ENCODE data around the gene PXYLP1. TPM values are rescaled to one million over a fixed set of nuclear protein-coding genes. Genes with fewer than 3 reads are reported as not detected.

Gene PXYLP1
- total RNA-seq, 1 donor from 2014 or later: 36.3 TPM

- no peaks in the 10 kb centered on the region for H3K27me3 ChIP-seq
- H3K4me3 ChIP-seq: no peak overlapping the region
- H3K79me2 ChIP-seq (ENCODE audit: low read depth): no peaks in the 10 kb centered on the region
- H3K4me1 ChIP-seq: no peaks in the 10 kb centered on the region
- no peaks in the 10 kb centered on the region for H3K36me3 ChIP-seq
- H3K27ac ChIP-seq: no peak overlapping the region
- TF ChIP-seq EZH2 (IDR thresholded peaks at IDR 0.05) (no peak), EZH2phosphoT487 (IDR thresholded peaks at IDR 0.05) (no peak)
- TF ChIP-seq, protein P1, sequence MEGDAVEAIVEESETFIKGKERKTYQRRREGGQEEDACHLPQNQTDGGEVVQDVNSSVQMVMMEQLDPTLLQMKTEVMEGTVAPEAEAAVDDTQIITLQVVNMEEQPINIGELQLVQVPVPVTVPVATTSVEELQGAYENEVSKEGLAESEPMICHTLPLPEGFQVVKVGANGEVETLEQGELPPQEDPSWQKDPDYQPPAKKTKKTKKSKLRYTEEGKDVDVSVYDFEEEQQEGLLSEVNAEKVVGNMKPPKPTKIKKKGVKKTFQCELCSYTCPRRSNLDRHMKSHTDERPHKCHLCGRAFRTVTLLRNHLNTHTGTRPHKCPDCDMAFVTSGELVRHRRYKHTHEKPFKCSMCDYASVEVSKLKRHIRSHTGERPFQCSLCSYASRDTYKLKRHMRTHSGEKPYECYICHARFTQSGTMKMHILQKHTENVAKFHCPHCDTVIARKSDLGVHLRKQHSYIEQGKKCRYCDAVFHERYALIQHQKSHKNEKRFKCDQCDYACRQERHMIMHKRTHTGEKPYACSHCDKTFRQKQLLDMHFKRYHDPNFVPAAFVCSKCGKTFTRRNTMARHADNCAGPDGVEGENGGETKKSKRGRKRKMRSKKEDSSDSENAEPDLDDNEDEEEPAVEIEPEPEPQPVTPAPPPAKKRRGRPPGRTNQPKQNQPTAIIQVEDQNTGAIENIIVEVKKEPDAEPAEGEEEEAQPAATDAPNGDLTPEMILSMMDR (IDR thresholded peaks at IDR 0.05): no peak
- H3F3A ChIP-seq (ENCODE audit: low read depth): no peaks in the 10 kb centered on the region
- Mint-ChIP-seq H3K27me3 (ENCODE audit: insufficient read depth, low read depth) (peaks cover 6% of the 10 kb centered on the region), H3K9me3 (peaks cover 4% of the 10 kb centered on the region), H3K27ac (no peak overlapping the region), H3K4me1 (peaks cover 8% of the 10 kb centered on the region), H3K4me3 (no peak overlapping the region), H3K36me3 (no peaks in the 10 kb centered on the region)
- no peak overlapping the region for H3K4me2 ChIP-seq
- no peaks in the 10 kb centered on the region for H3K9me3 ChIP-seq (ENCODE audit: low read depth)
- no peak for DNase-seq (ENCODE audit: low spot score)
- no peaks in the 10 kb centered on the region for H4K20me1 ChIP-seq (ENCODE audit: low read depth)
- H2AFZ ChIP-seq (replicated peaks): no peak overlapping the region
- H3K9ac ChIP-seq: no peak overlapping the region
Observed at GRCh38 chr3:141191097-141191749, 40.4 kb upstream of the PXYLP1 start.

GRCh38 chr3:141192345-141192744 is 39.3 kb upstream of the PXYLP1 start:
- H3K9me3 Mint-ChIP-seq: peaks cover 4% of the 10 kb centered on the region
- TF ChIP-seq, protein P1 (IDR thresholded peaks at IDR 0.05): peak; percentile 99
- TF ChIP-seq EZH2phosphoT487 (IDR thresholded peaks at IDR 0.05): no peak
- no peak for TF ChIP-seq EZH2 (IDR thresholded peaks at IDR 0.05)
- Histone ChIP-seq H2AFZ (replicated peaks) (peak overlapping the region; percentile 71), H4K20me1 (ENCODE audit: low read depth) (no peaks in the 10 kb centered on the region), H3K4me2 (no peak overlapping the region), H3F3A (ENCODE audit: low read depth) (no peaks in the 10 kb centered on the region), H3K4me3 (no peak overlapping the region), H3K79me2 (ENCODE audit: low read depth) (no peaks in the 10 kb centered on the region), H3K36me3 (no peaks in the 10 kb centered on the region), H3K27me3 (no peaks in the 10 kb centered on the region), H3K9ac (no peak overlapping the region), H3K4me1 (no peaks in the 10 kb centered on the region), H3K27ac (no peak overlapping the region), H3K9me3 (ENCODE audit: low read depth) (no peaks in the 10 kb centered on the region)
- no peak overlapping the region for H3K4me3 Mint-ChIP-seq
- peak; percentile 95 for DNase-seq (ENCODE audit: low spot score)
- H3K4me1 Mint-ChIP-seq: peaks cover 8% of the 10 kb centered on the region
- H3K36me3 Mint-ChIP-seq: no peaks in the 10 kb centered on the region
- H3K27me3 Mint-ChIP-seq (ENCODE audit: insufficient read depth, low read depth): peaks cover 6% of the 10 kb centered on the region
- H3K27ac Mint-ChIP-seq: no peak overlapping the region

- Mint-ChIP-seq H3K9me3 (peaks cover 4% of the 10 kb centered on the region), H3K27me3 (ENCODE audit: insufficient read depth, low read depth) (peaks cover 6% of the 10 kb centered on the region), H3K27ac (no peak overlapping the region), H3K4me1 (peaks cover 8% of the 10 kb centered on the region), H3K36me3 (no peaks in the 10 kb centered on the region), H3K4me3 (no peak overlapping the region)
- no peak overlapping the region for H3K9ac ChIP-seq
- H3K27ac ChIP-seq: no peak overlapping the region
- no peaks in the 10 kb centered on the region for H3K79me2 ChIP-seq (ENCODE audit: low read depth)
- H3F3A ChIP-seq (ENCODE audit: low read depth): no peaks in the 10 kb centered on the region
- DNase-seq (ENCODE audit: low spot score): no peak
- no peaks in the 10 kb centered on the region for H4K20me1 ChIP-seq (ENCODE audit: low read depth)
- no peaks in the 10 kb centered on the region for H3K36me3 ChIP-seq
- no peak overlapping the region for H3K4me3 ChIP-seq
- no peaks in the 10 kb centered on the region for H3K4me1 ChIP-seq
- peaks cover 6% of the 10 kb centered on the region for H3K27me3 ChIP-seq
- no peak overlapping the region for H2AFZ ChIP-seq (replicated peaks)
- H3K4me2 ChIP-seq: no peak overlapping the region
- TF ChIP-seq EZH2phosphoT487 (IDR thresholded peaks at IDR 0.05): no peak
- TF ChIP-seq, protein P1 (IDR thresholded peaks at IDR 0.05): no peak
- H3K9me3 ChIP-seq (ENCODE audit: low read depth): no peaks in the 10 kb centered on the region
Observed at GRCh38 chr3:141193066-141193830, 38.4 kb upstream of the PXYLP1 start.
